ENCODE results near the gene LLCFC1. TPM values are rescaled to one million over a fixed set of nuclear protein-coding genes. Genes with fewer than 3 reads are reported as not detected.

LLCFC1 gene
- not detected in 2 replicates for total RNA-seq (2022)
- not detected for Bru-seq, nascent RNA
- not detected for BruChase-seq, experiment 1, labeled RNA remaining after a 6-hour chase
- BruChase-seq, experiment 2, labeled RNA remaining after a 2-hour chase, result not detected
- long read RNA-seq, result 0 reads

GRCh38 chr7:142939226-142939910, at the start of gene LLCFC1:
TSS of gene LLCFC1 (plus strand) at chr7:142939484. CDS start at chr7:142939622, 138 bp downstream.
- Mint-ChIP-seq H3K36me3 (ENCODE audit: insufficient read depth, unreplicated experiment) (no peaks in the 10 kb centered on the region), H3K4me3 (ENCODE audit: low read depth, unreplicated experiment) (no peak within 1 kb of the TSS), H3K27me3 (ENCODE audit: unreplicated experiment) (peaks cover 84% of the 10 kb centered on the region), H3K4me1 (ENCODE audit: low read depth, unreplicated experiment) (no peaks in the 10 kb centered on the region), H3K9me3 (ENCODE audit: low read depth, unreplicated experiment) (no peaks in the 10 kb centered on the region), H3K27ac (ENCODE audit: unreplicated experiment) (no peak within 1 kb of the TSS)
- CTCF ChIA-PET, result interaction anchor here (0.7 to 1.1 kb wide), 3 partner anchors 23 to 963 kb away, joined by 3 read pairs; no protein-coding TSS in a partner anchor
- intact Hi-C loops (cut with micrococcal nuclease; ENCODE audit: unreplicated experiment), result no loop called here
- peak; percentile 67 for TF ChIP-seq CTCF (IDR thresholded peaks at IDR 0.05; ENCODE audit: unreplicated experiment)
- peak; percentile 38 for DNase-seq
- BruUV-seq (replicated peaks), result no TSS peak

GRCh38 chr7:142889816-142890215, 49.5 kb upstream of the LLCFC1 start:
- CTCF ChIA-PET, result no interaction called here
- Mint-ChIP-seq H3K27ac (ENCODE audit: unreplicated experiment) (no peak overlapping the region), H3K4me1 (ENCODE audit: low read depth, unreplicated experiment) (peaks cover 28% of the 10 kb centered on the region), H3K4me3 (ENCODE audit: low read depth, unreplicated experiment) (no peak overlapping the region), H3K27me3 (ENCODE audit: unreplicated experiment) (peaks cover 64% of the 10 kb centered on the region), H3K9me3 (ENCODE audit: low read depth, unreplicated experiment) (no peaks in the 10 kb centered on the region), H3K36me3 (ENCODE audit: insufficient read depth, unreplicated experiment) (no peaks in the 10 kb centered on the region)
- intact Hi-C loops (cut with micrococcal nuclease; ENCODE audit: unreplicated experiment), result loop anchor here (10.0 kb wide), 1 partner anchor 325 kb away; no protein-coding TSS in a partner anchor
- no peak for DNase-seq
- BruUV-seq (replicated peaks), result no TSS peak
- TF ChIP-seq CTCF (IDR thresholded peaks at IDR 0.05; ENCODE audit: unreplicated experiment), result no peak

GRCh38 chr7:142890874-142891485, 48.3 kb upstream of the LLCFC1 start:
- H3K27ac Mint-ChIP-seq (ENCODE audit: unreplicated experiment), result no peak overlapping the region
- peaks cover 69% of the 10 kb centered on the region for H3K27me3 Mint-ChIP-seq (ENCODE audit: unreplicated experiment)
- no peaks in the 10 kb centered on the region for H3K36me3 Mint-ChIP-seq (ENCODE audit: insufficient read depth, unreplicated experiment)
- intact Hi-C loops (cut with micrococcal nuclease; ENCODE audit: unreplicated experiment), result no loop called here
- no peak overlapping the region for H3K4me3 Mint-ChIP-seq (ENCODE audit: low read depth, unreplicated experiment)
- no peaks in the 10 kb centered on the region for H3K9me3 Mint-ChIP-seq (ENCODE audit: low read depth, unreplicated experiment)
- peaks cover 18% of the 10 kb centered on the region for H3K4me1 Mint-ChIP-seq (ENCODE audit: low read depth, unreplicated experiment)
- TF ChIP-seq CTCF (IDR thresholded peaks at IDR 0.05; ENCODE audit: unreplicated experiment), result no peak
- CTCF ChIA-PET, result no interaction called here
- BruUV-seq (replicated peaks), result no TSS peak
- DNase-seq, result no peak

GRCh38 chr7:142891490-142892082, 47.7 kb upstream of the LLCFC1 start:
- no peak overlapping the region for H3K4me3 Mint-ChIP-seq (ENCODE audit: low read depth, unreplicated experiment)
- no TSS peak for BruUV-seq (replicated peaks)
- H3K4me1 Mint-ChIP-seq (ENCODE audit: low read depth, unreplicated experiment), result peaks cover 16% of the 10 kb centered on the region
- intact Hi-C loops (cut with micrococcal nuclease; ENCODE audit: unreplicated experiment), result no loop called here
- H3K27me3 Mint-ChIP-seq (ENCODE audit: unreplicated experiment), result peaks cover 74% of the 10 kb centered on the region
- H3K36me3 Mint-ChIP-seq (ENCODE audit: insufficient read depth, unreplicated experiment), result no peaks in the 10 kb centered on the region
- CTCF ChIA-PET, result no interaction called here
- no peak overlapping the region for H3K27ac Mint-ChIP-seq (ENCODE audit: unreplicated experiment)
- DNase-seq, result no peak
- TF ChIP-seq CTCF (IDR thresholded peaks at IDR 0.05; ENCODE audit: unreplicated experiment), result no peak
- no peaks in the 10 kb centered on the region for H3K9me3 Mint-ChIP-seq (ENCODE audit: low read depth, unreplicated experiment)
